CD4-positive, alpha-beta T cell treated with Interleukin-15 for 1 hour (primary cell): ENCODE measurements around the gene AGR2.

ENCODE experiments used
- DNase-seq: peaks from one replicate; pipeline ENCODE4 v3.0.0-alpha.2; 2020

The AGR2 gene

GRCh38 chr7:16812542-16813231 lies 7.9 kb upstream of the AGR2 start:
- DNase-seq: no peak

DNA sequence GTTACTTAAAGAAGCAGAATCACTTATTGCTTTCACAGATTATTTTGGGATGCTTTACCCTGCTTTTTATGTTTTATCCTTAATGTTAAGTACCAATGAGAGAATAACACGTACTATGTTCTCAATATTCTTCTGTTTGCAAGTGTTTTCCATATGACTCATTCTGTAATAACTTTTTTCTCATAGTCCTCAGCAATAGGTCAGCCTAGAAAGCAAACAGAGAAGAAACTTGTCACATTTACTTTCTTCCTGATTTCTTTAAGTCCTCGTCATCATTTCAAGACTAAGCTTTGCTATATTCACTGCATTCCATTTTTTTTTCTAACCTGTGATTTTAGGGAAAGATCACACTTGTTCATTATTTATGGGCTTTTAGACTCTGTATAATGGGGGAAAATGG lies 6.8 kb upstream of the AGR2 start:
- no peak for DNase-seq

GRCh38 chr7:16810573-16810972 lies 5.8 kb upstream of the AGR2 start:
- no peak for DNase-seq

GRCh38 chr7:16810112-16810511 lies 5.3 kb upstream of the AGR2 start:
- DNase-seq: no peak

DNA sequence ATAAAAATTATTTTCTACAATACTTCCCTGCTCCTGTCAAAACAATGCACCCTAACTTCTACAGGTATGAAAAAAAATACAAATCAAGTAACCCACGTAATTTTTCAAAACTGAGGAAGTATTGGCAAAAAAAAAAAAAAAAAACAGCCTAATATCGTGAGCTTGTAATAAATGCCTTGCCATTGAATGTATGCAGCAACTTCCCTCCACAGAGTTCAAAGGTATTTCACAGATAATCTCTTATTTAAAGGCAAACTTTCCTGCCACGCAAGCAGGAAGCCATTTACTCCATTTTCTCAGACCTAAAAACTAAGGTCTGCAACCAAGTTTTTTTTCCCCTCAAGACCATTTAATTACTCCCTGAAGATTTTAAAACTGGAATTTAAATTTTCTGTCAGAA lies 642 bp upstream of the AGR2 start:
- no peak for DNase-seq

DNA sequence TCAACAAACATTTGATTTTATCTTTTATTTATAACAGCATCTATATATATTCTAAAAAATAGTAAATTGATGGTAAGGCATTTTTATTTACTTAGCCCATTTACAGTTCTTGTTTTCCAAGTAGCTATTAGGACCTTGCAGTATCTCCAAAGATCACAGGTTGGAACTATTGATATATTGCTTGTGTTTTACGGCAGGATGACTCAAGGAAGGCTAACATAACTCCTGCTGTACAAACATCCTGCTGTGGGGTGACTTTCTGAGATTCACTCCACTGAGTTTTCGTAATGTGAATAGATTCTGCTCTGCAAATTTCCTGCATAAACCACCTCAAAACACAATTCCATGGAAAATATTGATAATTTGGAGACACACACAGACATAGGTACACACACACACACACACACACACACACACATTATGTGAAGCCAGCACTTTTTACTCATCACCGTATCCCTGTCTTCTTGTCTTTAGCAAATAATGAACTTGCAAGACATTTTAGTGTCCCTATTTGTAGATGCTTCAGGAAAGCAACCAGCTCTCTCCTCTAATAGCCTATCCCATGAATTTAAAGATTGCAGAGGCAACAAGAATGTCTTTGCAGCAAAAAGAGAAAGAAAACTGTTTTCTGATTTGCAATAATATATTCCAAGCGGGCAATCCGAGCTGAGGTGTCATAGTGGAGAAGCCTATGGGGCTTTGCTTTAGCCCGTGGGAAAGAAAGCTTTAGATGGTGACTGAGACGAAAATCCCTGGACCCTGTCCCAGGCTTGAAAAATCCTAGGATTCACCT lies 722 bp downstream of the AGR2 start:
- DNase-seq: no peak

- no peak for DNase-seq
Measured at GRCh38 chr7:16803125-16803524, 1.7 kb downstream of the AGR2 start.

DNA sequence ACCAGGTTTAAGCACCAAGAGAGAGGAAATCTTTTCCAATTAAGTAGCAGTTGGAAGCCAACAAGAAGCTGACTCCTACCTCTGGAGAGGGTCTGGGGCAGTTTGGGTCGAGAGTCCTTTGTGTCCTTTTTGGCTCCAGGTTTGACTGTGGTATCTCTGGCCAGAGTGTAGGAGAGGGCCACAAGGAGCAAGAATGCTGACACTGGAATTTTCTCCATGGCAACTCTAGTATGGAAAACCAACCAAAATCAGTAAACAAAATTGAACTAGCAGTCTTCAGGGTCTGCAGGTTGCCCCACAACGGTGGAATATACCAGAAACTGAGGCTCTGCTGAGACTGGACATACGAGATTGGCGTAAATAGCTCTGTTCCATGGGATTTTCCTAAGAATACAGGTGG lies 3.2 kb downstream of the AGR2 start:
- DNase-seq: no peak

DNA sequence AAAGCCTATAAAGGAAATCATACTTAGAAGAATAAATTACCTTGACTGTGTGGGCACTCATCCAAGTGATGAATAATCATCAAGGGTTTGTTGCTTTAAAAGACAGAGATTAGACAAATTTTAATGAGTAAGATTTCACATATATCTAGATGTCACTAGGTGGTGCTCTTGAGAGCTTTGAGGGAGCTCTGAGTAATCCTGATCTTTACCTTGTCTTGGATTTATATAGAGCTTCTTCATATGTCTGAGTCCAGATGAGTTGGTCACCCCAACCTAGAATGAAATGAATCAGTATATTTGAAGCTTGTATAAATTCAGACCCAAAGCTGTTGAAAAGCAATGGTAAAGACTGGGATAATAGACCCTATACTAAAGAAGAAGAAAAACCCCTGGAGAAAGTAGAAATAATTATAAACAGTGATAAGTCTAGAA lies 3.7 kb downstream of the AGR2 start:
- DNase-seq: no peak

DNA sequence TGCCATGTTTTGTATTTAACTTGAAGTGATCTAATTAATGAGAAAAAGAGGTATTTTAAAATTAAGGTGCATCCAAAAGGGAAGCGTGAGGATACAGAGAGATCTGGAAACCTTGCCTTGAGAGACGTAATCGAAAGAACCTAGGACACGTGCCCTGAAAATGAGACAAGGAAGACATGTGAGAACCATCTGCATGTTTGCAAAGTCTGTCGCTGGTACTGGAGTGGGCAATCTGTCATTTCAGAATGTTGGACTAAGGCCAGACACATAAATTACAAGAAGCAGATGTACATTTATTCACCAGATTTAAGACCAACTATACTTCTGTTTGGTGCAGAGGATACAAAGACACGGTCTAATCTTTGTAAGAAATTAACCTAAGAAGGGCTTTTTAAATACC lies 9.2 kb downstream of the AGR2 start:
- DNase-seq: no peak

GRCh38 chr7:16794986-16795385 lies 9.8 kb downstream of the AGR2 start:
- DNase-seq: no peak

DNA sequence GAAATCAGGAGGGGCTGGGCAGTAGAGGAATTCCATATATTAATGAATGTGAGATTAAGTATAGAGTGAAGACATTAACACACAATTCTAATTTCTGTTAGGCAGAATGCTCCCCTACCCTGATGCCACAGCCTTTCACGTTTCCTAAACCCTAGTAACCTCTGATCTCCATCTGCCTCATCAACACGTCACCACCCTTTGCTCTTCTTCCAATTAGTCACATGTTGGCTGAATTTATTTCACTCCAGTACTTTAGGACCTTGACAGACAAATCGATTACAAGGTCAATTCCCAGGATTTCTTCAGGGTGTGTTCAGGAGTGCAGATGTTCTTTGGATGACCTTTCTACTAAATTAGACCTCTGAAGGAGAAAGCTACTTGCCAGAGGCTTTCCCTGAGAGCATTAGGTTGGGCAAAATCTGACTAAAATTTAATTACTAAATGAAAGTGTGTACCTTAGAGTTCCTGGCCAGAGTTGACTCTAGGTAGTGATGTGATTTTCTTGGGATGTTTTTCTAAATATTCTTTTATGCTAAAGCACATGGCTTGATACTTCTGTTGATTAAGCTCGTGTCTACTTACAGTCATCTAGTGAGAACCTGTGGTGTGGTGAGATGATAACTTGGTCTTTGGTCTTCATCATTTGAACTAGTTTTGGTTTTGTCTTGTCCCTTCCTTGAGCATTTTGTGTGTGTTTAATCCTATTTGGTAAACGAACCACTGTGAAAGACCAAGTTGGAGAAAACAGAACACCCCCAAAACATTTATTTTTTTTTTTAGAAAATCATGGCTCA lies 12.7 kb downstream of the AGR2 start:
- no peak for DNase-seq

GRCh38 chr7:16791071-16791470 lies 13.7 kb downstream of the AGR2 start:
- no peak for DNase-seq

DNA sequence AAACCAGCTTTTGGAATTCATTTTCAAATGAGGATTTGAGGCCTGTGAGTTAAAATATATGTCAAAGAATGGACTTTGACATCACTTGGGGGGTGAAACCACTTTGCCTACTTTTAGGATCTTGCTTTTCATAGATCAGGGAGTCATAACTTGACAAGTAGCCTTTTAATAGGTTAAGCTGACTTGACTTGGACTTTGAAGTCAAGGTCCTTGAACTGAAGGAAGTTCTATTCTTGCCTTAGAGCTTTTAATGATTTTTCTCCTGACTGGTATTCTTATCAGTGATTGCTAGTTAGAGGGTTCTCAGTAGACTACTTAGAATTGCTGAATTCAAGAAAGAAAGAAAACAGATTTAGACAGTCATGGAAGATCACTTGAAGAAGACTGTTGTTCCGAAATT lies 17.7 kb downstream of the AGR2 start:
- DNase-seq: no peak

DNA sequence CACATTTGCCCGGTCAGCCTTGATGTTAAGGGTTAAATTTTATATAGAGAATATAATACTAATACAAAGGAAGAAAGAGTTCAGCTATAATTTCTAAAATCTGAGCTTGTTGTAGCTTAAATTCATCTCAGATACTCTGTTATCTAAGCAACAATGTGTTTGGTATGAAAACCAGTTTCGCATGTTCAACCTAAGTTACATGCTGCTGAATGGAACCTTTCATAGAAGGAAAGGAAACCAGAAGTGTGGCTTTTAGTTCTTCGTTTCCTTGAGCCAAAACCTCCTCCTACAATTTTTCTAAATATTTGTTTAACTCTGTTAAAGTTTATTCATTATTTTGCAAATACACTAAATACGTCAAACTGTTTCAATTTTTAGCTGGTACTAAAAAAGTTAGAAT lies 18.5 kb downstream of the AGR2 start:
- no peak for DNase-seq

- no peak for DNase-seq
Measured at GRCh38 chr7:16785846-16786245, 19.0 kb downstream of the AGR2 start.

DNA sequence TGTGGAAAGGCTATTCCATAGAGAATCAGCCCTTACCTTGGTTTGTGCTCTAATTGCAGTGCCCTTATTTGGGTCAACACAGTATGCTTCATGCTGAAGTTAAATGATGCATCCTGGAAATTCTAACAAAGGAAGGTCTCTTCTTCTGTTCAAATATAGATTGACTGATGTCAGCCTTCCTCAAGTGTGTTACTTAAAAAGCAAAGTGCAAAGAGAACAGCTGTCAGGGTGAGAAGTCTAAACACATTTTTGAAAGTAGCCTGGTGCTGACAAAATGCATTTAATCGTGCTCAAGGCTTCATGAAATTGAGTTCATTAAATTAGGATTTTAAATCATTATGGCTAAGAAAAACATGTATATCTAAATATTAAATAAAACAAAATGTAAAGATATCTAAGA lies 19.5 kb downstream of the AGR2 start:
- no peak for DNase-seq

DNA sequence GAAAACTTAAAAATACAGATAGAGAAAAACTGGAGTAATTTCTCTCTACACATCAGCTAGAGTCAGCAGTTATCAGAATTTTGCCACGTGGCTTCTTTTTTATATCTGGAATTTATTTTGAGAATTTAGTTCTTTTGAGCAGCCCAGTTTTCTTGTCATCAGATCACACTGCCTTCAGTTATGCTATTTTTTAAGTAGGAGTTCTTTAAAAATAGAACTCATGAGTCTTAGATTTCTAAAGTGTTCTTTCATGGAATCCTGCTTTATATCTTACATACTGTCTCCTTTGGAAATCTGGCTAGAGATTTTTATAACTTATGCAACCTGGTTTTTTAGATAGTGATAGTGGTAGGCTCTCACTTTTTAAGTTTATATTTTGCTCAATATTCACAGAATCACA lies 24.2 kb downstream of the AGR2 start:
- DNase-seq: no peak

GRCh38 chr7:16779051-16779450 lies 25.7 kb downstream of the AGR2 start:
- no peak for DNase-seq

DNA sequence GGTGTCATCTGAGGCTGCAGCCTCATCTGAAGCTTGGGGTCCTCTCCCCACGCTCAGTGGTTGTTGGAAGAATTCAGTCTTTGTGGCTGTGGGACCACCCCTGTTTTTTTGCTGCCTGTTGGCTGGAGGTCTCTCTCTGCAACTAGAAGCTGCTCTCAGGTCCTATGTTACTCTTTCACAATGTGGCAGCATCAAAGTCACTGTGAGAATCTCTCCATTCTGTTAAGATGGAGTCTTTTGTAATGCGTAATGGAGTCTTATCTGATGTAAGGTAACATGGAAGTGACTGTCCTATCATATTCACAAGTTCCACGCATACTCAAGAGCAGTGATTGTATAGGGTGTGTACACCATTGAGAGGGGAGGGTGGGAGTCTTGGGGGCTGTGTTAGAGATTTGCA lies 26.3 kb downstream of the AGR2 start:
- DNase-seq: no peak

GRCh38 chr7:16776053-16776452 lies 28.7 kb downstream of the AGR2 start:
- no peak for DNase-seq

- no peak for DNase-seq
Measured at GRCh38 chr7:16774986-16775385, 29.8 kb downstream of the AGR2 start.

GRCh38 chr7:16774294-16774693 lies 30.5 kb downstream of the AGR2 start:
- DNase-seq: no peak

DNA sequence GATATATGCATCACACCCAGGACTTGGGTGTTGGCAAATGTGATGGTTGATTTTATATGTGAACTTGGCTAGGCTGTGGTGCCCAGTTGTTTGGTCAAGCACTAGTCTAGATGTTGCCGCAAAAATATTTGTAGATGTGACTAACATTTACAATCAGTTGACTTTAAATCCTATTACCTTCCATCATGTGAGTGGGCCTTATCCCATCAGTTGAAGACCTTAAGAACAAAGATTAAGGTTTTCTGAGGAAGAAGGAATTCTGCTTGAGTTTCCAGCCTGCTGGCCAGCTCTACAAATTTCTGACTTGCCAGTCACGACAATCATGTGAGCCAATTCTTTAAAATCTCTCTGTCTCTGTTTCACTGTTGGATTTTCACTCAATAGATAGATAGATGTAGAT lies 30.9 kb downstream of the AGR2 start:
- no peak for DNase-seq
